GM12874 (cell line): ENCODE results near the gene CTF1.

Source experiments
- CTCF ChIP-seq: IDR thresholded peaks from 2 replicates; pipeline ENCODE4 v1.5.1; 2011; ENCODE audit warnings: low read depth, mild to moderate bottlenecking, control low read depth, low read length, moderate library complexity; ENCODE audit not compliant: insufficient read depth

The CTF1 gene

GRCh38 chr16:30892670-30893416 lies 3.6 kb upstream of the CTF1 start:
- no peak for TF ChIP-seq CTCF

- TF ChIP-seq CTCF: no peak
Measured at GRCh38 chr16:30893417-30893743, 3.0 kb upstream of the CTF1 start.

- peak; percentile 38 for TF ChIP-seq CTCF
Measured at GRCh38 chr16:30893744-30894539, 2.5 kb upstream of the CTF1 start, which contains the start of gene BCL7C. BCL7C (minus strand) TSS chr16:30894077; CDS start chr16:30893944, 133 bp downstream.

GRCh38 chr16:30894540-30895368 lies 1.7 kb upstream of the CTF1 start:
- no peak for TF ChIP-seq CTCF

- no peak for TF ChIP-seq CTCF
Measured at GRCh38 chr16:30895627-30896260, 670 bp upstream of the CTF1 start.

- TF ChIP-seq CTCF: no peak
Measured at GRCh38 chr16:30896889-30897733, 697 bp downstream of the CTF1 start.
